Stimulated activated CD4-positive, alpha-beta T cell treated with anti-CD3 and anti-CD28 coated beads, Interleukin-2, amount 100 ng/mL, for 4 hours (primary cell): ENCODE data around the gene CXCL16.

Experiments
- DNase-seq: peaks from one replicate; pipeline ENCODE4 v3.0.0-alpha.2; 2020; ENCODE audit warnings: low read depth

The CXCL16 gene, protein sequence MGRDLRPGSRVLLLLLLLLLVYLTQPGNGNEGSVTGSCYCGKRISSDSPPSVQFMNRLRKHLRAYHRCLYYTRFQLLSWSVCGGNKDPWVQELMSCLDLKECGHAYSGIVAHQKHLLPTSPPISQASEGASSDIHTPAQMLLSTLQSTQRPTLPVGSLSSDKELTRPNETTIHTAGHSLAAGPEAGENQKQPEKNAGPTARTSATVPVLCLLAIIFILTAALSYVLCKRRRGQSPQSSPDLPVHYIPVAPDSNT

DNA sequence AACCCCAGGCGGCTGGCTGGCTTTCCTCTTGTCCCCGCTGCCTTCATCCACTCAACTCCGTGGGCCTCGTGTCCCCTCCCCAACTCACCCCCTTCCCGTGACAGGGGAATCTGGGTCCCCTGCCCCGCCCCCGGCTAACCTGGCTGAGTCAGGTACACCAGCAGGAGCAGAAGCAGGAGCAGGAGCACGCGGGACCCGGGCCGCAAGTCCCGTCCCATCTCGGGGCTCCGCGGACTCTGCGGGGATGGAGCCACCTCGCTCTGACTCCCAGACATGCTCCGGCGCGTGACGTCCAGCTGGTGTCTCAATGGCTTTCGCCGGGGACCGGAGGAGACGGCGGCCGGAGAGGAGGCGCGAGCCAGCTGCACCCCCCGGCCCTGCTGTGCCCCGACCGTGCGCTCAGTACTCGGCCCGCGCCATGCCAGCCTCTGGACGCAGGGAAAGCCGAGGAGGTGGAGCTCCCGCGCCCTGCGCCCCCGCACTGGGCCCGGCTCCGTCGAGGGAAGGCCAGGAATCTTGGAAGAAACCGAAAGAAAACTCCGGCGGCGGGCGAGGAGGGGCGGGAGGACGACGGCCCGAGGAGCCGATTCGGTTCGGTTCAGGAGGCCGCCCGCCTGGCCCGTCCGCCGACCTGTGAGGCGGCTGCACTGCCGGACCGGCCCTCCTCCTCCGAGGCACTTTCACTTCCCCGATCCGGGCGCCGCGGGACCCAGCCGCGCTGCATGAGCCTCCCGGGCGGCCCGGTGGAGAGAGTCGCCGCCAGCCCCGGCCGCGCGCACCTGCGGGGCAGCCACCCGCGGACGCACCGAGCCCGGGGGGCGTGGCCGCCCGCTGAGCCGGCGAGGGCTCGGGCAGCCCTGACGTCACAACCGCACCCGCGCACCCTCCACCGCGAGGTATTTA, at the start of gene CXCL16, which contains the start of gene ZMYND15:
Gene CXCL16 (minus strand): TSS at position 807 of the 903 bp plus-strand sequence. CDS start 589 bp downstream, at position 218.
Gene ZMYND15 (plus strand): TSS at position 712 of the 903 bp plus-strand sequence. CDS start 716 bp downstream, outside the sequence.
- DNase-seq, result peak; percentile 44

DNA sequence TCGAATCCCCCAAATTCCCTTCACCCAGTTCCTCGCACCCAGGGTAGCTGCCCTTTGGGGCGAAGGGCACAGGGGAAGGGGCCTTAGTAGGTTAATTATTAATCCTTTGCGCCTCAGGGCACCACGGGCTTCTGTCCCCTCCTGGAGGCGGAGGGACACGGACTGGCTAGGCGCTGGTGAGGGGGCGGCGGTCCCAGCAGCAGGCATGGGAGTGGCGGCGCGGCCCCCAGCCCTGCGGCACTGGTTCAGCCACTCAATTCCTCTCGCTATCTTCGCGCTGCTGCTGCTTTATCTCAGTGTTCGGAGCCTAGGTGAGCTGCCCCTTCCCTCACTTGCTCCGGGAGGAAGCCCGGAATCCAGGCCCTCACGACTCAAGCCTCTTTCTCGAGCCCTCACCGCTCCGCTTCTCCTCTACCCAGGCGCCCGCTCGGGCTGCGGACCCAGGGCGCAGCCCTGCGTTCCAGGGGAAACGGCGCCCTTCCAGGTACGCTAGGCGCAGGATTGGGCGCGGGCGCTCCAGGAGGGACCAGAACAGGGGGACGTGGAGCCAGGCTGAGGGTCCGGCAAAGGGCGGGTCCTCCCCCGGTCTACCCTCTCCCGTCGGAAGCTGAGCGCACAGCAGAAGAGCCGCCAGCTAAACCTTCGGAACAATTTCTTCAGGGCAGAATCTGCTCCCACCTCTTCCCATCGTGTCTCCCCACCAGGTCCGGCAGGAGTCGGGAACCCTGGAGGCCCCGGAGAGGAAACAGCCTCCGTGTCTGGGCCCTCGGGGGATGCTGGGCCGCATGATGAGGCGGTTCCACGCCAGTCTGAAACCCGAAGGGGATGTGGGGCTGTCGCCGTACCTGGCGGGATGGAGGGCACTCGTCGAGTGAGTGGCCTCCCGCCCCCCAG, 49.3 kb upstream of the CXCL16 start, which contains the start of gene GLTPD2:
Gene GLTPD2 (plus strand): TSS at position 158 of the 894 bp plus-strand sequence. CDS start 48 bp downstream, at position 206.
- DNase-seq, result no peak

DNA sequence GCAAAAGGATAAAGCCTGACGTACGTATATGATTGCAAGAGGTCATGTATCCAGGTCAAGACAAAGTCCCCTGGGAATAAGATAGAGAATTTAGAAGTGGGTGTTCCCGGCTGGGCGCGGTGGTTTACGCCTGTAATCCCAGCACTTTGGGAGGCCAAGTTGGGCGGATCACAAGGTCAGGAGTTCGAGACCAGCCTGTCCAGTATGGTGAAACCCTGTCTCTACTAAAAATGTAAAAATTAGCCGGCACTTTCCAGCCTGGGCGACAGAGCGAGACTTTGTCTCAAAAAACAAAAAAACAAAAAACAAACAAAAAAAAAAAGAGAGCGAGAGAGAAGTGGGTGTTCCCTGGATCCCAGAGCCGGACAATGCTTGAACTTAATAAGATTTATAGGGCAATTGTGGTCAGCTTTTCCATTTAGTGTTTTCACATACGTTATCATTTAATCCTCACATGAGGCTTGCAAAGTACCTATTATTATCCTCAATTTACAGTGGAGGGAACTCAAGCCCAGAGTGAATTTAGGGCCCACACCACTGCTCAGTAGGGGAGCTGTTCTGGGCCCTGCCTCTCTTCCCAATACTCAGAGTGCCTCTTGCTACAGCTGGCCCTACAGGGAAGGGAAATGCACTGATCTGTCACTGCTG, 48.6 kb upstream of the CXCL16 start:
- DNase-seq, result no peak

DNA sequence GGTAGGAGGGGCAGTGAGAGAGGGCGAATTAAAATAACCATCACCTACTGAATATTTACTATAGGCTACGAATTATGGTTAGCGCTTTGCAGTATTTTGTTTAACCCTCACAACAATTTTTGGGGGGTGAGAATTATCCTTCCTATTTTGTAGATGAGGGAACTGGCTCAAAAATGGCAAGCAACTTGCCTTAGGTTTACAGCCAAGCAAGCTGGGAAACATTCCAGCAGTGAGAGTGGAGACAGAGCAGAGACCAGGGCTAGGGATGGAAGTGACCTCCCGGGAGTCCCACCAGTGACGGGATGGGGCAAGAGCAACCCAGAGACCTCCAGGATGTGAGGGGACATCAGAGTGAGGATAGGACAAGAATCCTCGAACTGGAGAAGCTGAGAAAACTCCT, 46.8 kb upstream of the CXCL16 start:
- no peak for DNase-seq

GRCh38 chr17:4786106-4786511, 46.4 kb upstream of the CXCL16 start, which contains the start of gene VMO1:
VMO1 (minus strand) TSS chr17:4786364; CDS start chr17:4786352, 12 bp downstream.
- DNase-seq, result no peak

GRCh38 chr17:4785311-4786105, 45.8 kb upstream of the CXCL16 start:
- DNase-seq, result no peak

DNA sequence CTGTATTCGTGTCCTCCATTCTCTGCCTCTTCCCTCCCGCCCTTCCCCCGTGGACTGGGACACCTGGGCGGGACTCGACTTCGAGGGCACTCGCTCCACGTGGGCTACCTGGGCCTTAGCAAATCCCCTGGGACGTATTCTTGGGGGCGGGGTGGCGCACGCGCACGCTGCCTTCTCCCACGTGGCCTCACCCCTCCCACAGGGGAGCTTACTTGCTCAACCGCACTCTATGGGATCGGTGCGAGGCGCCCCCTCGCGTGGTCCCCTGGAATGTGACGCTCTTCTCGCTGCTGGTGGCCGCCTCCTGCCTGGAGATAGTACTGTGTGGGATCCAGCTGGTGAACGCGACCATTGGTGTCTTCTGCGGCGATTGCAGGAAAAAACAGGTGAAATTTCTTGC, 42.9 kb upstream of the CXCL16 start:
- DNase-seq, result no peak

- no peak for DNase-seq
Measured at GRCh38 chr17:4780325-4780955, 40.7 kb upstream of the CXCL16 start.

DNA sequence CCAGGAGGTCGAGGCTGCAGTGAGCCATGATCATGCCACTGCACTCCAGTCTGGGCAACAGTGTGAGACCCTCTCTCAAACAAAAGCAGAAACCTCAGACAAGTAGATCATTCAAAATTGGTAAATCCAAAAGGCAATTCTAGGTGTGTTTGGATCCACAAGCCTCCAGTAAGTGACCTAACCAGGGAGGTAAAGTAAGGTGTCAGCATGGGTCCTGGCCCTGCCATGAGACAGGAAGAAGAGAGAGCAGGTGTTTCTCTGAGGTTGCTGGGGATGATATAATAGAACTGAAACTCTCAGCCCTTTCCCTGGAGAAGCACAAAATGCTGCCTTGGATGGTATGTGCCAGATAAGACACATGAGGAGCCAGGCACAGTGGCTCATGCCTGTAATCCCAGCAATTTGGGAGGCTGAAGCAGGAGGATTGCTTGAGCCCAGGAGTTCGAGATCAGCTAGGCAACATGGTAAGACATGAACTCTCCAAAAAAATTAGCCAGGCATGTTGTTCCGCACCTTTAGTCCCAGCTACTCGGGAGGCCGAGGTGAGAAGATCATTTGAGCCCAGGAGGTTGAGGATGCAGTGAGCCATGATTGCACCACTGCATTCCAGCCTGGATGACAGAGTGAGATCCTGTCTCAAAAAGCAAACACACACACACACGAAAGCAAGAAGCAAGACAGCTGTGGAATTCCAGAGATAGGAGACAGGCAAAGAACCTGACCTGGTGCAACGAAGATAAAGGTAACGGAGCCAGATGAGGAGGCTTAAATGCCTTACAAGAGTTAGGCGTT, 38.4 kb upstream of the CXCL16 start:
- no peak for DNase-seq

GRCh38 chr17:4772235-4772613, 32.5 kb upstream of the CXCL16 start:
- no peak for DNase-seq

- DNase-seq, result no peak
Measured at GRCh38 chr17:4771519-4772234, 31.9 kb upstream of the CXCL16 start, which contains the start of gene TM4SF5. TM4SF5 (plus strand) TSS chr17:4771886; CDS start chr17:4771923, 37 bp downstream.

- DNase-seq, result no peak
Measured at GRCh38 chr17:4769628-4770027, 29.9 kb upstream of the CXCL16 start.

GRCh38 chr17:4768298-4768697, 28.6 kb upstream of the CXCL16 start:
- DNase-seq, result no peak

DNA sequence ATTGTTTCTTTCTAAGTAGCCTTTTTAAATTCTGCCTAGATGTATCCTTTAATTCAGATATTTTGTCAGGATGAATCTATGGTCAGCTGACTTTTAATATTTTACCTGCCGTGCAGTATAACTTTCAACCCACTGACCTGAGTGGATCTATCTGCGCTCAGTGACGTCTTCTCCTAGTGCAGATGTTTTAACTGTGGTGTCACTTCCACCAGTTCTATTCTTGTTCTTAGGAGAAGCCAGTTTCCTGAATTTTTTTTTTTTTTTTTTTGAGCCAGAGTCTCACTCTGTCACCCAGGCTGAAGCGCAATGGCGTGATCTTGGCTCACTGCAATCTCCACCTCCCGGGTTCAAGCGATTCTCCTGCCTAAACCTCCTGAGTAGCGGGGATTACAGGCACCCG, 27.0 kb upstream of the CXCL16 start:
- DNase-seq, result no peak

DNA sequence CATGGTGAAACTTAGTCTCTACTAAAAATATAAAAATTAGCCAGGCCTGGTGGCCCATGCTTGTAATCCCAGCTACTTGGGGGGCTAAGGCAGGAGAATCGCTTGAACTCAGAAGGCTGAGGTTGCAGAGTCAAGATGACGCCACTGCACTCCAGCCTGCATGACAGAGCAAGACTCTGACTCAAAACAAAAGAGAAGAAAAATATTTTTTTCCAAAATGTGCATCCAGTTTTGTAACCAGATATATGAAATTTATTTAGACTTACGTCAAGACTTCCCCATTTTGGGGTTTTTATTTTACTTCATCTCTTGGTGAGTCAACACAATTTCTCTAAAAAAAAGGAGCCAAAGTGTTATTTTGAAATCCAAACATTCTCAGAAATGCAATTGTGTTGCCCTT, 26.5 kb upstream of the CXCL16 start:
- DNase-seq, result no peak

DNA sequence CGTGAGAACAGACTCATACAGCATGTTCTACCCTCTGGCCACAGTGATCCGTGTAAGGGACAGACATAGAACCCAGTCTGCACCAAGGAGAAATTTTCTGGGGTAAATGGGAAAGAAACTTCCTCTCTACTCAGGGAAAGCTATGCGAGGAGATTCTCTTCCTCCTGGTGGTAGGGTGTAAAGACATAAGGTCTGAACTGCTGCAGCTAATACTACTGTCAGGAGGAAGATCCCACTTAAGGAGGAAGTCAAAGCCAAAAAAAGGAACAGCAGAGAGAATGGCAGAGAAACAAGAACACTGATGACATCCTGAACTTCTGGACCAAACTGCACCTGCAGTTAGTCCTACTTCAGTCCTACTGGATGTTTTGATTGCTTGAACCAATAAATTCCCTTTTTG, 24.9 kb upstream of the CXCL16 start:
- no peak for DNase-seq

DNA sequence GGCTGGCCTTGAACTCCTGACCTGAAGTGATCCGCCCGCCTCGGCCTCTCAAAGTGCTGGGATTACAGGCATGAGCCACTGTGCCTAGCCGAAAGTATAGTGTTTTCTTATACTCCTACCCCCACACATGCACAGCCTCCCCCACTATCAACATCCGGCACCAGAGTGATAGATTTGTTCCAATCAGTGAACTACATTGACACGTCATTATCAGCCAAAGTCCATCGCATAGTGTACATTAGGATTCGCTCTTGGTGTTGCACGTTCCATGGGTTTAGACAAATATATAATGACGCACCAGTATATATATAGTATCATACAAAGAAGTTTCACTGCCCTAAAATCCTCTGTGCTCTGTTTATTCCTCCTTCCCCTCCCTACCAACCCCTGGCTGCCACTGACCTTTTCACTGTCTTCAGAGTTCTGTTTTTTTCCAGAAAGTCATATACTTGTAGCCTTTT, 20.1 kb upstream of the CXCL16 start:
- no peak for DNase-seq

DNA sequence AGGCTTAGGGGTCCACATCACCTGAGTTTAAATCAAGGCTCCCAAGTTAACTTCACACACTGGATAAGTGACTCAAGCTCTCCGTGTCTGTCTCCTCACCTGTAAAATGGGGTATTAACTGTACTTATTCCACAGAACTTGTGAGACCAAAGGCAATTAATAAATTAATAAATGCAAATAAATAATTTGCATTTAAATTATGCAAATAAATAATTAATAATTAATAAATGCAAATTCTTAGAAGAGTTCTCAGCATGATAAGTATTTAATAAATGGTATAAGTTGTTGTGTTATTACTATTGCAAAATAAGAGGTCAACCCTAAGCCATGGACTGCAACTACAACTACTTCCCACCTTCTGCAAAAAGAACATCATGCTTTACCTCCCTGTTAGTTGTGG, 13.7 kb upstream of the CXCL16 start:
- no peak for DNase-seq
